CD14-positive monocyte (primary cell): Measurements from ENCODE around the gene RGS3. TPM values are rescaled to one million over a fixed set of nuclear protein-coding genes. Genes with fewer than 3 reads are reported as not detected.

Source experiments
- DNase-seq, 3 donors: peaks; one replicate each; pipeline ENCODE4 v3.0.0-alpha.2; 2011 to 2022
- H2AFZ ChIP-seq: 2 replicates; pipeline ENCODE4 v1.6.0; 2012; ENCODE audit warnings: mild to moderate bottlenecking, low read depth, low read length, inconsistent platforms; ENCODE audit not compliant: insufficient read depth, poor library complexity, severe bottlenecking
- H3K27ac ChIP-seq, 2 donors: 1 replicate in 1 of 2; 2 replicates in 1 of 2; pipeline ENCODE4 v1.5.1; 2012 to 2013; ENCODE audit warnings: low read length in 2 of 2, control low read depth in 1 of 2, inconsistent platforms in 1 of 2, low read depth in 1 of 2, mild to moderate bottlenecking in 1 of 2
- H3K27me3 ChIP-seq, 2 donors: one replicate each; pipeline versions ENCODE4 v1.6.0 to v1.6.1; 2011 to 2013; ENCODE audit warnings: low read length in 2 of 2; ENCODE audit not compliant: control insufficient read depth in 2 of 2, insufficient read depth in 2 of 2
- H3K36me3 ChIP-seq, 2 donors: replicated peaks in 1 of 2; 1 replicate in 1 of 2; 2 replicates in 1 of 2; pipeline versions ENCODE4 v1.5.1 to v1.6.1; 2012 to 2013; ENCODE audit warnings: low read length in 2 of 2, control low read depth in 1 of 2, inconsistent platforms in 1 of 2, mild to moderate bottlenecking in 1 of 2; ENCODE audit not compliant: insufficient read depth in 2 of 2, control insufficient read depth in 1 of 2
- H3K4me1 ChIP-seq, 2 donors: 1 replicate in 1 of 2; 2 replicates in 1 of 2; pipeline versions ENCODE4 v1.5.1 to v1.6.1; 2012 to 2013; ENCODE audit warnings: low read length in 2 of 2, control low read depth in 1 of 2, inconsistent platforms in 1 of 2, mild to moderate bottlenecking in 1 of 2, moderate library complexity in 1 of 2; ENCODE audit not compliant: insufficient read depth in 2 of 2, control insufficient read depth in 1 of 2
- H3K4me2 ChIP-seq: replicated peaks from 2 replicates; pipeline ENCODE3; 2012; ENCODE audit warnings: low read length, moderate library complexity, mild to moderate bottlenecking; ENCODE audit not compliant: poor library complexity, severe bottlenecking; ENCODE audit errors: extremely low read depth
- H3K4me3 ChIP-seq, 3 experiments: fragments of 200-600 bp in 1 of 3; sonication (generic) in 1 of 3; replicated peaks in 1 of 3; 1 replicate in 2 of 3; 2 replicates in 1 of 3; pipeline ENCODE4 v1.5.1; 2011 to 2013; ENCODE audit warnings: low read length in 3 of 3, mild to moderate bottlenecking in 3 of 3, control low read depth in 2 of 3, low read depth in 2 of 3, inconsistent platforms in 1 of 3, moderate library complexity in 1 of 3
- H3K79me2 ChIP-seq: 2 replicates; pipeline ENCODE4 v1.6.0; 2012; ENCODE audit warnings: mild to moderate bottlenecking, control low read depth, inconsistent platforms, low read length, moderate library complexity; ENCODE audit not compliant: insufficient read depth
- H3K9ac ChIP-seq: 2 replicates; pipeline ENCODE4 v1.6.0; 2017; ENCODE audit warnings: low read length, mild to moderate bottlenecking; ENCODE audit not compliant: insufficient read depth, poor library complexity, severe bottlenecking
- H3K9me3 ChIP-seq, 2 donors: replicated peaks in 1 of 2; 1 replicate in 1 of 2; 2 replicates in 1 of 2; pipeline versions ENCODE4 v1.5.1 to v1.6.1; 2012 to 2013; ENCODE audit warnings: low read length in 2 of 2, control low read depth in 1 of 2; ENCODE audit not compliant: control insufficient read depth in 1 of 2, insufficient read depth in 1 of 2
- H4K20me1 ChIP-seq: 2 replicates; pipeline ENCODE4 v1.6.0; 2012; ENCODE audit warnings: mild to moderate bottlenecking, low read length, control low read depth, moderate library complexity; ENCODE audit not compliant: insufficient read depth
- H3K27ac Mint-ChIP-seq, 7 donors: one replicate each; pipeline ENCODE4 v1.8.0; 2020; ENCODE audit warnings: mild to moderate bottlenecking in 7 of 7, mixed read lengths in 7 of 7, moderate library complexity in 6 of 7, inconsistent platforms in 2 of 7
- H3K27me3 Mint-ChIP-seq, 3 donors: one replicate each; pipeline ENCODE4 v1.8.0; 2021 to 2022; ENCODE audit warnings: low read depth in 3 of 3, mild to moderate bottlenecking in 3 of 3, mixed read lengths in 3 of 3, moderate library complexity in 3 of 3, inconsistent platforms in 1 of 3
- H3K36me3 Mint-ChIP-seq, 2 donors: one replicate each; pipeline ENCODE4 v1.8.0; 2020; ENCODE audit warnings: mixed read lengths in 2 of 2, inconsistent platforms in 1 of 2, mild to moderate bottlenecking in 1 of 2
- H3K4me1 Mint-ChIP-seq: one replicate; pipeline ENCODE4 v1.8.0; 2020; ENCODE audit warnings: mild to moderate bottlenecking, mixed read lengths
- H3K4me3 Mint-ChIP-seq, 2 donors: one replicate each; pipeline ENCODE4 v1.8.0; 2020; ENCODE audit warnings: mild to moderate bottlenecking in 2 of 2, mixed read lengths in 2 of 2, moderate library complexity in 1 of 2
- H3K9me3 Mint-ChIP-seq, 7 donors: one replicate each; pipeline ENCODE4 v1.8.0; 2020 to 2022; ENCODE audit warnings: mixed read lengths in 7 of 7, mild to moderate bottlenecking in 6 of 7, moderate library complexity in 6 of 7, inconsistent platforms in 2 of 7
- CTCF ChIP-seq: fragments of 200-600 bp; IDR thresholded peaks from one replicate; pipeline ENCODE4 v1.8.0; 2022; ENCODE audit warnings: antibody characterized with exemption, mild to moderate bottlenecking
- WGBS: methylation state at CpG from one replicate; pipeline ENCODE4 v1.1.5; 2013; ENCODE audit warnings: missing lambda C conversion rate; ENCODE audit not compliant: insufficient coverage; 5-methylcytosine and 5-hydroxymethylcytosine counted together
- intact Hi-C, 2 donors: fragments of 100-400 bp; cut with micrococcal nuclease; formaldehyde crosslinking; loops; one replicate each; pipeline versions ENCODE4 v1.15.0 to v1.15.1; 2023
- polyA plus RNA-seq, 3 donors: library from polyadenylated mRNA; depleted of rRNA in 1 of 3; unstranded in 2 of 3; stranded (reverse) in 1 of 3; fragments of 300-500 nt in 2 of 3; fragments of >200 nt in 1 of 3; fragmentation: Illumina TruSeq in 2 of 3; gene quantifications; 1 replicate in 2 of 3; 2 replicates in 1 of 3; pipeline ENCODE4 v1.2.3, GENCODE V29; 2012 to 2021

RGS3 gene
- polyA plus RNA-seq, 3 donors = 9.1 to 16.2 (median 15.8) TPM

GRCh38 chr9:113582698-113583200, 119.2 kb downstream of the RGS3 start:
- Histone ChIP-seq H3K4me3 (peak overlapping the region in 1 of 3 experiments; percentile 81), H3K36me3 (peaks cover 46 to 56% of the 10 kb centered on the region in 2 donors), H4K20me1 (peaks cover 61% of the 10 kb centered on the region), H3K27ac (peak overlapping the region in 1 of 2 donors; percentile 94), H2AFZ (no peak overlapping the region), H3K27me3 (no peaks in the 10 kb centered on the region), H3K4me2 (peak overlapping the region; percentile 93), H3K4me1 (peaks cover 94 to 99% of the 10 kb centered on the region in 2 donors), H3K9me3 (no peaks in the 10 kb centered on the region), H3K79me2 (peaks cover 72% of the 10 kb centered on the region), H3K9ac (no peak overlapping the region)
- peak overlapping the region in 6 of 7 donors; percentile 5 to 99 (median 96) for H3K27ac Mint-ChIP-seq
- peaks cover 0 to 2% (median 0%) of the 10 kb centered on the region in 3 donors for H3K27me3 Mint-ChIP-seq
- no peak for DNase-seq
- intact Hi-C loops = loop anchor here (5.0 to 10.0 kb wide), 4 partner anchors 58 to 310 kb away; partner anchors contain the start of genes C9orf43 (in 2 of the 2) and POLE3 (in 2 of the 2)
- peaks cover 93% of the 10 kb centered on the region for H3K4me1 Mint-ChIP-seq
- no peak for TF ChIP-seq CTCF
- peaks cover 46 to 57% of the 10 kb centered on the region in 2 donors for H3K36me3 Mint-ChIP-seq
- H3K4me3 Mint-ChIP-seq = peak overlapping the region in 1 of 2 donors; percentile 71
- WGBS = 100% methylated on average over 2 of the region's 6 CpGs
- no peaks in the 10 kb centered on the region for H3K9me3 Mint-ChIP-seq

- Histone ChIP-seq H3K27me3 (no peaks in the 10 kb centered on the region), H3K79me2 (peaks cover 76% of the 10 kb centered on the region), H3K4me3 (no peak overlapping the region), H3K4me2 (no peak overlapping the region), H4K20me1 (peaks cover 71% of the 10 kb centered on the region), H3K9me3 (no peaks in the 10 kb centered on the region), H3K4me1 (peaks cover 94 to 99% of the 10 kb centered on the region in 2 donors), H3K27ac (peak overlapping the region; percentile 3 to 94), H3K36me3 (peaks cover 51 to 61% of the 10 kb centered on the region in 2 donors), H2AFZ (no peak overlapping the region), H3K9ac (no peak overlapping the region)
- no peak for DNase-seq
- Mint-ChIP-seq H3K4me3 (no peak overlapping the region), H3K9me3 (no peaks in the 10 kb centered on the region), H3K36me3 (peaks cover 51 to 66% of the 10 kb centered on the region in 2 donors), H3K27me3 (peaks cover 0 to 2% (median 0%) of the 10 kb centered on the region in 3 donors), H3K27ac (peak overlapping the region in 3 of 7 donors; percentile 65 to 98 (median 66)), H3K4me1 (peaks cover 93% of the 10 kb centered on the region)
- TF ChIP-seq CTCF = no peak
- 96% methylated on average over 23 of the region's 31 CpGs for WGBS
- intact Hi-C loops = loop anchor here (5.0 to 10.0 kb wide), 4 partner anchors 59 to 311 kb away; partner anchors contain the start of genes C9orf43 (in 2 of the 2) and POLE3 (in 2 of the 2)
Measured at GRCh38 chr9:113583511-113584427, 120.2 kb downstream of the RGS3 start.
